ENCODE measurements around the gene ITGB4.

The ITGB4 gene

GRCh38 chr17:75704963-75705875 is 16.0 kb upstream of the ITGB4 start:
- peaks cover 39% of the 10 kb centered on the region for H3K36me3 Mint-ChIP-seq (ENCODE audit: insufficient read depth)
- H3K4me3 Mint-ChIP-seq = no peak overlapping the region
- H3K27ac Mint-ChIP-seq (ENCODE audit: low read depth) = no peak overlapping the region
- DNase-seq (ENCODE audit: low spot score in 2 of 2) (no peak), ATAC-seq (replicated peaks; ENCODE audit: extremely low read depth, poor library complexity, severe bottlenecking) (no peak)
- H3K9me3 Mint-ChIP-seq = no peaks in the 10 kb centered on the region
- H3K27me3 Mint-ChIP-seq = no peaks in the 10 kb centered on the region
- no peaks in the 10 kb centered on the region for H3K4me1 Mint-ChIP-seq

GRCh38 chr17:75706042-75706728 is 15.1 kb upstream of the ITGB4 start:
- peaks cover 35% of the 10 kb centered on the region for H3K36me3 Mint-ChIP-seq (ENCODE audit: insufficient read depth)
- H3K9me3 Mint-ChIP-seq = no peaks in the 10 kb centered on the region

GRCh38 chr17:75707079-75707571 is 14.1 kb upstream of the ITGB4 start:
- DNase-seq (ENCODE audit: low spot score in 2 of 2) (no peak), ATAC-seq (replicated peaks; ENCODE audit: extremely low read depth, poor library complexity, severe bottlenecking) (no peak)
- Mint-ChIP-seq H3K27ac (ENCODE audit: low read depth) (peak overlapping the region; percentile 71), H3K4me3 (no peak overlapping the region), H3K27me3 (no peaks in the 10 kb centered on the region), H3K9me3 (no peaks in the 10 kb centered on the region), H3K4me1 (no peaks in the 10 kb centered on the region), H3K36me3 (ENCODE audit: insufficient read depth) (peaks cover 27% of the 10 kb centered on the region)

More at GRCh38 chr17:75706042-75706728, 15.1 kb upstream of the ITGB4 start:
- peak overlapping the region; percentile 71 for H3K27ac Mint-ChIP-seq (ENCODE audit: low read depth)
- ATAC-seq (replicated peaks; ENCODE audit: extremely low read depth, poor library complexity, severe bottlenecking) (no peak), DNase-seq (ENCODE audit: low spot score in 2 of 2) (no peak)
- H3K4me1 Mint-ChIP-seq = no peaks in the 10 kb centered on the region
- no peak overlapping the region for H3K4me3 Mint-ChIP-seq
- H3K27me3 Mint-ChIP-seq = no peaks in the 10 kb centered on the region

DNA sequence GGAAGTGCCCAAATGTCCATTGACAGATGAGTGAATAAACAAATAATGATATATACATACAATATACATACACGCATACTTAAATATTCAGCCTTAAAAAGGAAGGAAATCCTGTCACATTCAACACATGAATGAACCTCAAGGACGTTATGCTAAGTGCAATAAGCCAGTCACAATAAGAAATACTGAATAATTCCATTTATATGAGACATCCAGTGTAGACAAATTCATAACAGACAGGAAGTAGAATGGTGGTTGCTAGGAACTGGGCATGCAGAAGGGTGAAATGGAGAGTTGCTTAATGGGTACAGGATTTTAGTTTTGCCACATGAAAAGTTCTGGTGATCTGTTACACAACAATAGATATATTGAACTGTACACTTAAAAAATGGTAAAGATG is 8.8 kb upstream of the ITGB4 start:
- DNase-seq (ENCODE audit: low spot score in 2 of 2) = no peak
- ATAC-seq (replicated peaks; ENCODE audit: extremely low read depth, poor library complexity, severe bottlenecking) = no peak
- Mint-ChIP-seq H3K4me1 (no peaks in the 10 kb centered on the region), H3K4me3 (no peak overlapping the region), H3K36me3 (ENCODE audit: insufficient read depth) (peaks cover 8% of the 10 kb centered on the region), H3K27me3 (no peaks in the 10 kb centered on the region), H3K27ac (ENCODE audit: low read depth) (no peak overlapping the region), H3K9me3 (no peaks in the 10 kb centered on the region)

DNA sequence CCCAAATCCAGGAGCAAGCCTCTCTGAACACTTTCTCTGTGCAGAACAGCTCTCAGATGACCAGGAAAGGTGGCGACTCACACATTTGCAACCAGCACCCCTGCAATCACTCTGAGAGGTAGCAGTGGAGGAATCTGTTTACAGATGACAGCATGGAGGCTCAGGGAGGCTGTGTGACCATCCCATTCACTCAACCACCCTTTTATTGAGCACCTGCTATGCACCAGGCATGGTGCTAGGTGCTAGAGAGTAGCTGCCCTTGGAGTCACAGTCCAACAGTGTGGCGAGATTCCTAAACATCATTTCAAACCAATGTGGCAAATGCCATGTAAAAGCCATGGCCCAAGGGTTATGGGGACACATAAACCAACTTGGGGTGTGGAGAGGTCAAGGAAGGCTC is 1.5 kb upstream of the ITGB4 start:
- peak overlapping the region; percentile 85 for H3K4me3 Mint-ChIP-seq
- ATAC-seq (replicated peaks; ENCODE audit: extremely low read depth, poor library complexity, severe bottlenecking) (no peak), DNase-seq (ENCODE audit: low spot score in 2 of 2) (no peak)
- no peaks in the 10 kb centered on the region for H3K9me3 Mint-ChIP-seq
- H3K27ac Mint-ChIP-seq (ENCODE audit: low read depth) = no peak overlapping the region
- no peaks in the 10 kb centered on the region for H3K27me3 Mint-ChIP-seq
- H3K36me3 Mint-ChIP-seq (ENCODE audit: insufficient read depth) = no peaks in the 10 kb centered on the region
- H3K4me1 Mint-ChIP-seq = peaks cover 5% of the 10 kb centered on the region

GRCh38 chr17:75721463-75722011 is 278 bp downstream of the ITGB4 start:
- H3K9me3 Mint-ChIP-seq = no peaks in the 10 kb centered on the region
- H3K27me3 Mint-ChIP-seq = no peaks in the 10 kb centered on the region
- H3K4me3 Mint-ChIP-seq = peak overlapping the region; percentile 62
- no peak overlapping the region for H3K27ac Mint-ChIP-seq (ENCODE audit: low read depth)
- H3K4me1 Mint-ChIP-seq = peaks cover 5% of the 10 kb centered on the region
- no peaks in the 10 kb centered on the region for H3K36me3 Mint-ChIP-seq (ENCODE audit: insufficient read depth)
- ATAC-seq (replicated peaks; ENCODE audit: extremely low read depth, poor library complexity, severe bottlenecking) = no peak
- DNase-seq (ENCODE audit: low spot score in 2 of 2) = no peak

DNA sequence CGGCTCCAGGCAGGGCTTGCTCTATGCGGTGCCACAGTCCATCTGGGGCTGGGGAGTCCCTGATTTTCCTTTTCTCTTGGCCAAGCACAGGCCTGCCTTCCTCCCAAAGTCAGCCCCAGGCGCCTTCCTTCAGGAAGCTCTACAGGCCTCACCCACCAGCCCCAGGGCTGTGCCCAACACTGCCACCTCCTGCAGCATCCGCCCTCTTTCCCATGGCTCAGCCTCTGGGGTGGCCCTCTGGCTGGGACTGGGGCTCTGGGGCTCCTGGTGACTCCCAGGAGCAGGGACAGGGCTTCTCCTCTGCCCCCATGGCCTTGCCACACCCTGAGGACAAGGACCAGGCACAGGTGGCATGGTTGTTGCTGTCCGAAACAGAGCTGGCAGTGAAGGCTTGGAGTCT is 817 bp downstream of the ITGB4 start:
- Mint-ChIP-seq H3K9me3 (no peaks in the 10 kb centered on the region), H3K27me3 (no peaks in the 10 kb centered on the region), H3K36me3 (ENCODE audit: insufficient read depth) (no peaks in the 10 kb centered on the region), H3K27ac (ENCODE audit: low read depth) (no peak overlapping the region), H3K4me1 (peaks cover 5% of the 10 kb centered on the region), H3K4me3 (peak overlapping the region; percentile 62)
- no peak for ATAC-seq (replicated peaks; ENCODE audit: extremely low read depth, poor library complexity, severe bottlenecking)
- no peak for DNase-seq (ENCODE audit: low spot score in 2 of 2)

DNA sequence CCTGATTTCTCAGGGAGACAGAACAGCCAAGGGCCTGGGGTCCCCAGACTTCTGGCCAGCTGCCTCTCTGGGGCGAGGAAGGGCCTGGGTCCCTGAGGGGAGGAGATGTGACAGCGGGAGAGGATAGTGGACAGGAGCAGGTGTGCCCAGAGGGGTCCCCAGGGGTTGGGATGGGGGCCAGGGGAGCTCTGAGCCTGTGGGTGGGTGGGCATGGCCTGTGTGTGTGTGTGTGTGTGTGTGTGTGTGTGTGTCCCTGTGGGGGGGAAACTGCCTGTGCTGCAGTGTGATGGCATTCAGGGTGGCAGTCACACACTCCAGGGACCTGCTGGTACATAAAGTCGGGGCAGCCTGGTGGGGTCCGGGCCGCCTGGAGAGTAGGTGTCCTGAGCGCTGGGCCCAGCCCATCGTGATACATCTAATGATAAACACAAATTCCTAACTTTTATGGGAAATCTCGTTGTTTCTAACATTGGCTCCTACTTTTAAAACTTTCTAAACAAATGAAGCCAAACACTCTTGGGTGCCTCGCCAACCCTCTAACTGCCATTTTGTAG is 1.4 kb downstream of the ITGB4 start:
- Mint-ChIP-seq H3K36me3 (ENCODE audit: insufficient read depth) (no peaks in the 10 kb centered on the region), H3K27me3 (no peaks in the 10 kb centered on the region), H3K27ac (ENCODE audit: low read depth) (no peak overlapping the region), H3K4me3 (peak overlapping the region; percentile 62), H3K4me1 (peaks cover 5% of the 10 kb centered on the region), H3K9me3 (no peaks in the 10 kb centered on the region)
- ATAC-seq (replicated peaks; ENCODE audit: extremely low read depth, poor library complexity, severe bottlenecking) (no peak), DNase-seq (ENCODE audit: low spot score in 2 of 2) (no peak)

GRCh38 chr17:75723171-75723930 is 2.1 kb downstream of the ITGB4 start:
- Mint-ChIP-seq H3K27ac (ENCODE audit: low read depth) (no peak overlapping the region), H3K4me1 (peaks cover 5% of the 10 kb centered on the region), H3K9me3 (no peaks in the 10 kb centered on the region), H3K4me3 (no peak overlapping the region), H3K36me3 (ENCODE audit: insufficient read depth) (no peaks in the 10 kb centered on the region), H3K27me3 (no peaks in the 10 kb centered on the region)
- DNase-seq (ENCODE audit: low spot score in 2 of 2) (no peak), ATAC-seq (replicated peaks; ENCODE audit: extremely low read depth, poor library complexity, severe bottlenecking) (no peak)

GRCh38 chr17:75724016-75725003 is 3.1 kb downstream of the ITGB4 start:
- Mint-ChIP-seq H3K27ac (ENCODE audit: low read depth) (no peak overlapping the region), H3K36me3 (ENCODE audit: insufficient read depth) (no peaks in the 10 kb centered on the region), H3K9me3 (no peaks in the 10 kb centered on the region), H3K27me3 (no peaks in the 10 kb centered on the region), H3K4me3 (no peak overlapping the region), H3K4me1 (peaks cover 5% of the 10 kb centered on the region)
- ATAC-seq (replicated peaks; ENCODE audit: extremely low read depth, poor library complexity, severe bottlenecking) (no peak), DNase-seq (ENCODE audit: low spot score in 2 of 2) (no peak)

DNA sequence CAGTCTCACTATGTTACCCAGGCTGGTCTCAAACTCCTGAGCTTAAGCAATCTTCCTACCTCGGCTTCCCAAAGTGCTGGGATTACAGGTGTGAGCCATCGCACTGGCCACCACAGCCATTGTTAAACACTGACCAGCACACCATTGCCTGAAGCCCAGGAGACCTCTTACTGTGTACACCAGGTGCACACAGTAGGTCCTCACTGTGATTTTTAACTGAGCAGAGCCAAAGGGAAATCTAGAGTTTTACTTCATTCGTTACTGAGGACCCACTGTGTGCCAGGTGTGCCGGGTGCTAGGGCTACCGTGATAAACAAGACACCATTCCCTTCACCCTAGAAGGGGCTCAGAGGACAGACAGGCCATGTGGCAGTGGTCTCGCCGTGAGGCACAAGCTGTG is 4.2 kb downstream of the ITGB4 start:
- H3K4me1 Mint-ChIP-seq = peaks cover 3% of the 10 kb centered on the region
- H3K9me3 Mint-ChIP-seq = no peaks in the 10 kb centered on the region
- H3K27ac Mint-ChIP-seq (ENCODE audit: low read depth) = no peak overlapping the region
- ATAC-seq (replicated peaks; ENCODE audit: extremely low read depth, poor library complexity, severe bottlenecking) (no peak), DNase-seq (ENCODE audit: low spot score in 2 of 2) (no peak)
- no peaks in the 10 kb centered on the region for H3K36me3 Mint-ChIP-seq (ENCODE audit: insufficient read depth)
- no peak overlapping the region for H3K4me3 Mint-ChIP-seq
- no peaks in the 10 kb centered on the region for H3K27me3 Mint-ChIP-seq
